Hepatocyte (in vitro differentiated cells): Measurements from ENCODE around the gene VPS50. TPM values are rescaled to one million over a fixed set of nuclear protein-coding genes. Genes with fewer than 3 reads are reported as not detected.

Experiments
- DNase-seq: peaks from one replicate; pipeline ENCODE4 v3.0.0-alpha.2; 2016; ENCODE audit warnings: low spot score
- H2AFZ ChIP-seq: fragments of 200-600 bp; sonication (generic); 2 replicates; pipeline ENCODE4 v1.6.0; 2016; ENCODE audit warnings: antibody characterized with exemption, mild to moderate bottlenecking
- H3K27ac ChIP-seq: fragments of 200-600 bp; sonication (generic); 2 replicates; pipeline ENCODE4 v1.5.1; 2016; ENCODE audit warnings: mild to moderate bottlenecking
- H3K27me3 ChIP-seq: fragments of 200-600 bp; sonication (generic); 2 replicates; pipeline ENCODE4 v1.6.1; 2016
- H3K36me3 ChIP-seq: fragments of 200-600 bp; sonication (generic); replicated peaks from 2 replicates; pipeline ENCODE4 v1.5.1; 2016; ENCODE audit warnings: low read depth; ENCODE audit not compliant: insufficient read depth
- H3K4me1 ChIP-seq: fragments of 200-600 bp; sonication (generic); 2 replicates; pipeline ENCODE4 v1.5.1; 2016; ENCODE audit warnings: mild to moderate bottlenecking, moderate library complexity; ENCODE audit not compliant: insufficient read depth
- H3K4me2 ChIP-seq: fragments of 200-600 bp; sonication (generic); 2 replicates; pipeline ENCODE4 v1.6.0; 2016
- H3K4me3 ChIP-seq: fragments of 200-600 bp; sonication (generic); 2 replicates; pipeline ENCODE4 v1.5.1; 2016; ENCODE audit warnings: mild to moderate bottlenecking
- H3K79me2 ChIP-seq: fragments of 200-600 bp; sonication (generic); 2 replicates; pipeline ENCODE4 v1.6.0; 2017; ENCODE audit warnings: mild to moderate bottlenecking
- H3K9me2 ChIP-seq: fragments of 200-600 bp; sonication (generic); replicated peaks from 2 replicates; pipeline ENCODE4 v1.6.0; 2017; ENCODE audit warnings: mild to moderate bottlenecking; ENCODE audit not compliant: insufficient read depth
- H3K9me3 ChIP-seq: fragments of 200-600 bp; sonication (generic); 2 replicates; pipeline ENCODE4 v1.5.1; 2016; ENCODE audit warnings: low read depth, mild to moderate bottlenecking
- H4K20me1 ChIP-seq: fragments of 200-600 bp; sonication (generic); 2 replicates; pipeline ENCODE4 v1.6.0; 2016; ENCODE audit warnings: mild to moderate bottlenecking; ENCODE audit not compliant: insufficient read depth, poor library complexity, severe bottlenecking
- CTCF ChIP-seq: fragments of 200-600 bp; sonication (generic); IDR thresholded peaks from 2 replicates; pipeline ENCODE4 v1.5.1; 2016; ENCODE audit warnings: antibody characterized with exemption, mild to moderate bottlenecking; ENCODE audit not compliant: poor library complexity
- EZH2 ChIP-seq: fragments of 200-600 bp; sonication (generic); IDR thresholded peaks from 2 replicates; pipeline ENCODE4 v1.6.1; 2016; ENCODE audit warnings: antibody characterized with exemption, mild to moderate bottlenecking, borderline replicate concordance
- EZH2phosphoT487 ChIP-seq: fragments of 200-600 bp; sonication (generic); IDR thresholded peaks from one replicate; pipeline ENCODE4 v1.6.1; 2018; ENCODE audit warnings: antibody characterized with exemption, mild to moderate bottlenecking, low read depth, moderate library complexity; ENCODE audit not compliant: unreplicated experiment, severe bottlenecking
- WGBS: methylation state at CpG from one replicate; pipeline ENCODE4 v1.1.6; 2016; ENCODE audit warnings: low lambda C conversion rate; ENCODE audit errors: missing lambda C conversion rate; 5-methylcytosine and 5-hydroxymethylcytosine counted together
- polyA plus RNA-seq: library from polyadenylated mRNA; unstranded; fragments of >200 nt; fragmentation: Nextera tagmentation; extraction: Ambion mirVana; gene quantifications from 2 replicates; pipeline ENCODE4 v1.2.1, GENCODE V29; 2016
- total RNA-seq: library from RNA; depleted of rRNA; stranded (reverse); fragments of >200 nt; gene quantifications from 2 replicates; pipeline ENCODE4 v1.2.3, GENCODE V29; 2014

VPS50 gene
- total and polyA plus RNA-seq, 2 experiments from 2014 or later, result 10.5 to 32.5 TPM

DNA sequence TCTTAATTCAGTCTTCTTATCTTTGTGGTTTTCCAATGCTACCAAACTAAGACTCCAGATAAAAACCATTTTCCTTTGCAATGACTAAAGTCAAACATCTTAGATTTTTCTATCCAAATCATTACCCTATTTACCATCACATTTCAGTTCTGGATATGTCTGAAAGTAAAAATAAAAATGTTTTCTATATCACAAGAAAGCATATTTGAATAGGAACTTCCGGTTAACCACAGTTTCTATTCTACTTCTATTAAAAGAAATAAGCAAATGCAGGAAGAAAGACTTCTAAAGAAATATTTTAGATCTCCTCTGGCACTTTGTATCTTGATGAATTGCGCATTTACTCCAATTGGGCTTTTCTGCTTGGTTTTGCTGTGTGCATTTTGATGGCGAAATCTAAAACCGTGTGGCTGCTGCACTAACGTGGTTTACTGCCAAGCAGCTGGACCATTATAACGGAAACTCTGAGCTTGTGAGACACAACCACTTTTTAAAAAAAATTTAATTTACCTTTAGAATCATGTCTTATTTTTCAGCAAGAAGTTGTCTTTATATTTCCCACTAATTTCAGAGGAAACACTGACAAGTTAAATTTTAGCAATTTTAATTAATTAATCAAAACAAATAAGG lies 146.1 kb downstream of the VPS50 start:
- no peak overlapping the region for H3K4me3 ChIP-seq
- H3K79me2 ChIP-seq, result no peaks in the 10 kb centered on the region
- H3K9me3 ChIP-seq, result no peaks in the 10 kb centered on the region
- no peak overlapping the region for H2AFZ ChIP-seq
- H4K20me1 ChIP-seq, result no peaks in the 10 kb centered on the region
- no peaks in the 10 kb centered on the region for H3K36me3 ChIP-seq
- no peak overlapping the region for H3K4me2 ChIP-seq
- no peak for DNase-seq
- no peak overlapping the region for H3K27ac ChIP-seq
- H3K27me3 ChIP-seq, result peaks cover 6% of the 10 kb centered on the region
- WGBS, result 73% methylated on average over 6 of the region's 6 CpGs
- no peaks in the 10 kb centered on the region for H3K9me2 ChIP-seq
- no peak for TF ChIP-seq EZH2phosphoT487
- no peak for TF ChIP-seq EZH2
- no peak for TF ChIP-seq CTCF
- no peaks in the 10 kb centered on the region for H3K4me1 ChIP-seq

DNA sequence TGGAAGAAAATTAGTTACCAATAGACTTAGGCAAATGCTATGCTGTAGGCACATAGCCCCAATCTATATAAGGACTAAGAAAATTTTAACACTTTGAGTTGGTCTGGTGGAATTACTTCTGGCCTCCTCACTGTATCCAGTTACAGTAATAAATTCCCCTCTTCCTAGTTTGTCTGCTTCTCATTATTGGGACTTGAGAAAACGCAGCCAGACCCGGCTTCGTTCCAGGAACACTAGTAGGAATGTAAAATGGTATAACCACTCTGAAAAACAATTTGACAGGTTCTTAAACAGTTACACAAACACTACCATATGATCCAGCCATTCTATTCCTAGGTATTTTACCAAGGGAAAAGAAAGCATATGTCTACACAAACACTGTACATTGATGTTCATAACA lies 150.2 kb downstream of the VPS50 start:
- Histone ChIP-seq H4K20me1 (no peaks in the 10 kb centered on the region), H3K36me3 (no peaks in the 10 kb centered on the region), H2AFZ (no peak overlapping the region), H3K9me3 (no peaks in the 10 kb centered on the region), H3K4me2 (no peak overlapping the region), H3K9me2 (no peaks in the 10 kb centered on the region), H3K4me3 (no peak overlapping the region), H3K27ac (no peak overlapping the region), H3K79me2 (no peaks in the 10 kb centered on the region), H3K27me3 (no peaks in the 10 kb centered on the region), H3K4me1 (no peaks in the 10 kb centered on the region)
- WGBS, result 63% methylated on average over 3 of the region's 3 CpGs
- no peak for TF ChIP-seq CTCF
- no peak for TF ChIP-seq EZH2phosphoT487
- TF ChIP-seq EZH2, result no peak
- DNase-seq, result peak; percentile 13

- H3K4me3 ChIP-seq, result no peak overlapping the region
- no peaks in the 10 kb centered on the region for H3K36me3 ChIP-seq
- H4K20me1 ChIP-seq, result no peaks in the 10 kb centered on the region
- DNase-seq, result no peak
- no peak for TF ChIP-seq CTCF
- TF ChIP-seq EZH2phosphoT487, result no peak
- TF ChIP-seq EZH2, result no peak
- no peaks in the 10 kb centered on the region for H3K9me2 ChIP-seq
- WGBS, result 91% methylated on average over 3 of the region's 3 CpGs
- H2AFZ ChIP-seq, result no peak overlapping the region
- no peaks in the 10 kb centered on the region for H3K4me1 ChIP-seq
- no peak overlapping the region for H3K27ac ChIP-seq
- no peak overlapping the region for H3K4me2 ChIP-seq
- H3K9me3 ChIP-seq, result no peaks in the 10 kb centered on the region
- H3K27me3 ChIP-seq, result peaks cover 8% of the 10 kb centered on the region
- no peaks in the 10 kb centered on the region for H3K79me2 ChIP-seq
Observed at GRCh38 chr7:93390660-93391059, 158.5 kb downstream of the VPS50 start.

DNA sequence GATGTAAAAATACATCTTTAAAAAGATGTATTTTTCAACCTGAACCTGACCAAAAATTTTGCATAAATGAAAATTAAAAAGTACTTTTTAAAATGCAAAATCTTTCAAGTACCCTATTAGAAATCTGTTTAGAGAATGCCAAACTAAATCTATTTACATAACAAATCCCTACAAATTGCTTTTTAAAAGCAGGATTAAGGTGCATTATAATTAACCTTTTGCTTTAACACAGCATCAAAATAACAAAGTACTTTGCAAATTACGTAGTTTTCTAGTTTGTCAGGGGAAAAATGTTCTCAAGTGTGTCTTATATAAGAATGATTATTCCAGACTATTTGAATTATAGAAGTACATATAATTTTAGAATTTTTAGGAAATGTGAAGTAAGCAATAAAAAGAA lies 160.8 kb downstream of the VPS50 start:
- H3K4me3 ChIP-seq, result no peak overlapping the region
- H3K4me1 ChIP-seq, result no peaks in the 10 kb centered on the region
- no peaks in the 10 kb centered on the region for H4K20me1 ChIP-seq
- DNase-seq, result no peak
- no peaks in the 10 kb centered on the region for H3K36me3 ChIP-seq
- H2AFZ ChIP-seq, result no peak overlapping the region
- 62% methylated on average over 1 of the region's 1 CpG for WGBS
- H3K9me2 ChIP-seq, result no peaks in the 10 kb centered on the region
- no peak overlapping the region for H3K4me2 ChIP-seq
- no peaks in the 10 kb centered on the region for H3K9me3 ChIP-seq
- no peak overlapping the region for H3K27ac ChIP-seq
- no peaks in the 10 kb centered on the region for H3K79me2 ChIP-seq
- TF ChIP-seq CTCF (no peak), EZH2phosphoT487 (no peak), EZH2 (no peak)
- H3K27me3 ChIP-seq, result peaks cover 8% of the 10 kb centered on the region
